ENCODE results near the gene ATG2B.
"Not testable (repeated sequence)": the region's sequence is repeated elsewhere in the genome, so short reads cannot be mapped to it uniquely, and the experiment has no call there.

ATG2B gene

GRCh38 chr14:96383445-96383844 is 20.3 kb upstream of the ATG2B start:
- no peak for DNase-seq (ENCODE audit: low read depth in 2 of 3, low spot score in 1 of 3)

- DNase-seq (ENCODE audit: low read depth in 2 of 3, low spot score in 1 of 3) = no peak
Measured at GRCh38 chr14:96380735-96381134, 17.6 kb upstream of the ATG2B start.

GRCh38 chr14:96376093-96376492 is 13.0 kb upstream of the ATG2B start:
- no peak for DNase-seq (ENCODE audit: low read depth in 2 of 3, low spot score in 1 of 3)

- no peak for DNase-seq (ENCODE audit: low read depth in 2 of 3, low spot score in 1 of 3)
Measured at GRCh38 chr14:96373538-96373937, 10.4 kb upstream of the ATG2B start.

- no peak for DNase-seq (ENCODE audit: low read depth in 2 of 3, low spot score in 1 of 3)
Measured at GRCh38 chr14:96370528-96370927, 7.4 kb upstream of the ATG2B start.

- DNase-seq (ENCODE audit: low read depth in 2 of 3, low spot score in 1 of 3) = no peak
Measured at GRCh38 chr14:96368534-96368933, 5.4 kb upstream of the ATG2B start.

GRCh38 chr14:96364962-96365361 is 1.8 kb upstream of the ATG2B start:
- DNase-seq (ENCODE audit: low read depth in 2 of 3, low spot score in 1 of 3) = no peak

- DNase-seq (ENCODE audit: low read depth in 2 of 3, low spot score in 1 of 3) = peak; percentile 5 to 20 (median 14)
Measured at GRCh38 chr14:96363751-96364336, 703 bp upstream of the ATG2B start.

- peak; percentile 24 to 42 (median 36) for DNase-seq (ENCODE audit: low read depth in 2 of 3, low spot score in 1 of 3)
Measured at GRCh38 chr14:96362071-96362964, 823 bp downstream of the ATG2B start.

- no peak for DNase-seq (ENCODE audit: low read depth in 2 of 3, low spot score in 1 of 3)
Measured at GRCh38 chr14:96359959-96360358, 3.2 kb downstream of the ATG2B start.

- DNase-seq (ENCODE audit: low read depth in 2 of 3, low spot score in 1 of 3) = no peak
Measured at GRCh38 chr14:96357216-96357615, 5.9 kb downstream of the ATG2B start.

GRCh38 chr14:96354246-96354645 is 8.9 kb downstream of the ATG2B start:
- no peak for DNase-seq (ENCODE audit: low read depth in 2 of 3, low spot score in 1 of 3)

GRCh38 chr14:96352708-96353107 is 10.4 kb downstream of the ATG2B start:
- DNase-seq (ENCODE audit: low read depth in 2 of 3, low spot score in 1 of 3) = no peak

GRCh38 chr14:96351986-96352385 is 11.2 kb downstream of the ATG2B start:
- DNase-seq (ENCODE audit: low read depth in 2 of 3, low spot score in 1 of 3) = no peak

- no peak for DNase-seq (ENCODE audit: low read depth in 2 of 3, low spot score in 1 of 3)
Measured at GRCh38 chr14:96349286-96350075, 13.7 kb downstream of the ATG2B start.

GRCh38 chr14:96347957-96348356 is 15.2 kb downstream of the ATG2B start:
- DNase-seq (ENCODE audit: low read depth in 2 of 3, low spot score in 1 of 3) = not testable (repeated sequence)

GRCh38 chr14:96345669-96346068 is 17.5 kb downstream of the ATG2B start:
- no peak for DNase-seq (ENCODE audit: low read depth in 2 of 3, low spot score in 1 of 3)

- no peak for DNase-seq (ENCODE audit: low read depth in 2 of 3, low spot score in 1 of 3)
Measured at GRCh38 chr14:96341323-96341722, 21.8 kb downstream of the ATG2B start.

GRCh38 chr14:96338551-96338950 is 24.6 kb downstream of the ATG2B start:
- no peak for DNase-seq (ENCODE audit: low read depth in 2 of 3, low spot score in 1 of 3)

- no peak for DNase-seq (ENCODE audit: low read depth in 2 of 3, low spot score in 1 of 3)
Measured at GRCh38 chr14:96324219-96324618, 38.9 kb downstream of the ATG2B start.

GRCh38 chr14:96320605-96321004 is 42.5 kb downstream of the ATG2B start:
- no peak for DNase-seq (ENCODE audit: low read depth in 2 of 3, low spot score in 1 of 3)

- no peak for DNase-seq (ENCODE audit: low read depth in 2 of 3, low spot score in 1 of 3)
Measured at GRCh38 chr14:96318836-96319235, 44.3 kb downstream of the ATG2B start.
